HUDEP-2 (cell line): ENCODE measurements around the gene CREB1.
A peak's percentile ranks its signal among the peaks of the same experiment; 100 is the strongest.

Experiments used
- DNase-seq, 76 experiments: peaks; one replicate each; lab custom pipeline; 2025; ENCODE audit not compliant: unreplicated experiment in 76 of 76; lab: John Stamatoyannopoulos, UW

Gene CREB1

DNA sequence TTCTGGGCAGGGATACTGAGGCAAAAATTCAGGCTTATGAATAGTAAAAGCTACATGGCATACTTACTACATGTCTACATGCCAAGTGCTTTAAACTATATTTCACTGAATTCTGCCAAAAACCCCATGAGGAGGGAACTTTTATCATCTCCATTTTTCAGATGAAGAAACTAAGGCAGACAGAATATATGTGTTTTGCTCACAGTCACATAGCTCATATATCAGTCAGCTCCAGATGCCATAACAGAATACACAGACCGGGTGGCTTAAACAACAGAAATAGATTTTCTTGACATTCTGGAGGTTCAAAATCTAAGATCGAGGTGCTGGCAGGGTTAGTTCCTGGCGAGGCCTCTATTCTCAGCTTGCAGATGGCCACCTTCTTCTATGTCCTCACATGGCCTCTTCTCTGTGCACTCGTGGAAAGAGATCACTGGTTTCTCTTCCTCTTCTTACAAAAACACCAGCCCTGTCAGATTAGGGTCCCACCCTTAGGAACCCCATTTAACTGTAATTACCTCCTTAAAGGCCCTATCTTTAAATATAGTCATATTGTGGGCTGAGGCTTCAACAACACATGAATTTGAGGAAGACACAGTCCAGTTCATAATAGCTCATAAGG is 27.1 kb upstream of the CREB1 start:
- no peak for DNase-seq

- DNase-seq: peak in 16 of 76 experiments; percentile 6 to 55 (median 25)
These were observed 26.5 kb upstream of the CREB1 start for GRCh38 chr2:207503234-207503633.

DNA sequence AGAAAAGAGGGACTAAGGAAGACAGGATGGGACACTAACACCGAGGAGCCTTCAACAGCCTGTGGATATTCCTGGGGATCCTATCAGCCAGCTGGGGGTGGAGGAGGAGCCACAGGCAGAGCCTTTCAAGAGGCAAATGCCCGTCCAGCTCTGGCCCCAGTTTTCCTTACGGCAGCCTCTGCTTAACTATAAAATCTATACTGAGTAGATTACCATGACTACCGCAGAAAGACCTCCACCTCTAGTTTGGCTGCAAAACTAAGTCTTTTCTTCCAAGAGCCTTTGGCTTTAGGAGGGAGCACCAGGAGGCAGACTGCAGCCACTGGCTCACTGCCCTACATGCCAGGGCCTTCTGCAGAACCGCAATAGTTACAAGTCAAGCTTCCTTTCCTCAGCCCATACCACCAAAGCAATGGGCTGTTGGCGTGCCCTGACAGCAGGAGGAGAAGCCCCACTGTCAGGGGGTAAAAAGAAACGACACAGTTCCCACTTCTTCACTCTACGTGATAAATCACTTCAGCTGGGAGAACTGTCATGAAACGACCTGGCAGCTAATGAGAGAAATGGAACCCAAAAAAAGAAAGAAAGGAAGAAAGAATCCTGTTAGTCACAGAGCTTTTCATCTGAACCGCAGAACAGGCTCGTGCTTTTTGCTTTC is 25.1 kb upstream of the CREB1 start:
- no peak for DNase-seq

DNA sequence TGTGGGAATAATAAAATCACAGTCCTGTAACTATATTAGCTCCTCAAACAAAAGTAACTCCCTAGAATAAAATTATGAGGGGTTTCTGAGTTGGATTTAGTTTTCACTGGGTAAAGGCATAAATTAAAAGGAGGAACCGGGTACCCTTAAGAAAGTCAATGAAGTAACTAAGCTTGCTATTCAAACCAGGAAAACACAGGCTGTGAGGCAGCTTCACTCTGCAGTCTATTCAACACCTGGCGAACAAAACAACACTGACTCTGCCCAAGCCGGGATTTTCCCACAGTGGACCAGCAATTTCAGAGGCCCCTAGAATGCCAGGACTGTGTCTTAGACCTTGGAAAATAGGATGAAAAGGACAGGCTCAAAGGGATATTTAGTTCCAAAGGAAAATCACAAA is 24.6 kb upstream of the CREB1 start:
- DNase-seq: no peak

DNA sequence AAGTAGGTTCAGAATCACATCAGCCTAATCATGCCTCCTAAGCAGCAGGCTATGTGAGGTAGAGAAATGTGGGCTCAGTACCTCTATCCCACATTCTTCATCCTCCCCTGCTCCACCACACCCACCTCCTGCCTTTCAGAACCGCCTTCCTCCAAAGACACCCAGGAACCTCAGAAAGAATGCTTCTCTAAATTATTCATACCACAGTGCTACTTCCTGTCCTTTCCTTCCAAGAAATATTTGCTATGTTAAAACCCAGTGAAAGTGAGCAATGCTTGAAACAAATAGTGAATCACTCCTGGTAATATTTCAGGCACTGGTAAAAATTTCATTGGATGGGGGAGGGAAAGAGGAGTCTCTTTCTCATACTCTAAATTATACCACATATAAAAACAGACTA is 24.0 kb upstream of the CREB1 start:
- DNase-seq: no peak

GRCh38 chr2:207506426-207506825 is 23.3 kb upstream of the CREB1 start:
- no peak for DNase-seq

DNA sequence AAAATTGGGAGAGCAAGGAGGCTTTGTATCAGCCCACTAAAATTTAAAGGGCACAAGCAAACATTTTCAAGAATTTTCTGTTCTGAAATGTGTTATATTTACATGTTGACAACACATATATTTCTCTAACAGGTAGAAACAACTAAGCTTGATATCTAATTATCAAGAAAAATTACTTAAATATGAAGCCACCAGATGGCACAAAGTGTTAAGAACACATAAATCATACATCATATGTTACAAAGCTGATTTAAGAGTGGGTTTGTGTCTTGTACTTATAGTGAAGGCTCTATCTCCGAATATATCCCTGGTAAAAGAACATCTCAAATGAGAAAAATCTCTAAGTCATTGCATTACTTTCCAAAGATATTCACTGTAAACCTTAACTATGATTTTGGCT is 19.6 kb upstream of the CREB1 start:
- no peak for DNase-seq

GRCh38 chr2:207511851-207512250 is 17.9 kb upstream of the CREB1 start:
- no peak for DNase-seq

DNA sequence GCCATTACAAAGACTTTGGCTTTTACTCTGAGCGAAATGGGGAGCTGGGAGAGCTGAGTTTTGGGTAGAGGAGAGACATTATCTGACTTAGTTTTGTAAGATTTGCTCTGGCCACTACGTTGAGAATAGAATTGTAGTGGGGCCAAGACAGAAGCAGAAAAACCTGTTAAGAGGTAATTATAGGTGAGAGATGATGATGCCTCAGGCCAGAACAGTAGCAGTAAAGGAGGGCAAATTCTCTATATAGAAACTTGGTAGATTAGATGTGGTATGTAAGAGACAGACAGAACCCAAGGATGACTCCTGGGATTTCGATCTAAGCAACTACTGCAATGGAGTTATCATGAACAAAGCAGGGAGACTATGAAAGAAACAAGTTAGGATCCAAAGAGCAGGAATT is 17.4 kb upstream of the CREB1 start:
- DNase-seq: no peak

- no peak for DNase-seq
These were observed 16.1 kb upstream of the CREB1 start for GRCh38 chr2:207513551-207514257.

GRCh38 chr2:207514451-207514850 is 15.3 kb upstream of the CREB1 start:
- no peak for DNase-seq

DNA sequence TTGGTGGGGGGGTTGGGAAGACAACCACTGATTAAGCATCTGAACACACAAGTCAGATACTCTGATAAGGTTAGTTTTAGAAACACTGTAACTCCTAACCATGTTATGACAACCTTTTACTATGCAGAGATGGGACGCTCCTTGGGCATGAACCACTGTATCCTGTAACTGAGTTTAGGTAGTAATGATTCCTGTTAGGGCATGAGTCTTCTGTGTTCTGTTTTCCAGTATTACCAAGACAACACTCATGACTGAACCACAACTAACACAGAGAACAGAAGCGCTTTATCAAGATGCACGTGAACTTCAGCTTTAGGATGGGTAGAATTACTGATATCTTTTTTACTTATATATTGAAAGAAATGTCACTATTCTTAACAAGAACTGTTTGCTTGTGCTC is 14.1 kb upstream of the CREB1 start:
- DNase-seq: no peak

GRCh38 chr2:207516206-207516605 is 13.6 kb upstream of the CREB1 start:
- DNase-seq: no peak

DNA sequence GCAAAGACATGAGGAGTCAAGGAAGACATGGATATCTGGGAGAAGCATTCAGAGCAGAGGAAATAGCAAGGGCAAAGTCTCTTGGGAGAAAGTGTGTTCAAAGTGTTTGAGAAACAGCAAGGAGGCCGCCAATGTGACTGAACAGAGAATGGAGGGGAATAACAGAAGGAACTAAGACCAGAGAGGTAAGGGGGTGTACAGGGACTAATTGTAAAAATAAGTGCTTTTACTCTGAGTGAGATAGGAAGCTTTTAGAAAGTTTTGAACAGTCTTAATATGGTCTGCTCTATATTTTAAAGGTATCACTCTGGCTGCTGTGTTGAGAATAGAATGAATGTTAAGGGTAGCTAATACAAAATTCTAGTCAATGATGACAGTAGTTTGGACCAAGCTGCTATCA is 6.8 kb upstream of the CREB1 start:
- DNase-seq: no peak

GRCh38 chr2:207525296-207525695 is 4.5 kb upstream of the CREB1 start:
- no peak for DNase-seq

DNA sequence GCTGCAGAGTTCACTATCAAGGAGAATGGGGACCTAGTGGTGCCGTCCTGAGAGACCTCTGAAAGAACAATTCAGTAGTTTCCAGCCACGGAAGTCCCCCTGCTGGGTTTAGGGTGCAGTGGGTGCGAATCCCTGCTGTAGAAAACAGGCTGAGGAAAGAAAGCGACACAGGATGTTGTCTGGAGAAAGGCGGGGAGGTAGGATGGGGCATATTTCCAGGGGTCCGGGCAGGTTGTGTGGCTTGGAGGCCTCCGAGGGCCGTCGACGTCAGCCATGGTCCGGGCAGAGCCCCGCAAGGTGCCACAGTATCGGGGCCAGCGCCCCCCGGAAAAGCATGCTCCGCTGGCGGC is 807 bp upstream of the CREB1 start:
- DNase-seq: peak in 16 of 76 experiments; percentile 3 to 75 (median 32)

GRCh38 chr2:207530160-207531031 is 634 bp downstream of the CREB1 start:
- peak in 33 of 76 experiments; percentile 9 to 58 (median 26) for DNase-seq

- DNase-seq: peak in 15 of 76 experiments; percentile 3 to 58 (median 21)
These were observed 1.5 kb downstream of the CREB1 start for GRCh38 chr2:207531032-207531952.

DNA sequence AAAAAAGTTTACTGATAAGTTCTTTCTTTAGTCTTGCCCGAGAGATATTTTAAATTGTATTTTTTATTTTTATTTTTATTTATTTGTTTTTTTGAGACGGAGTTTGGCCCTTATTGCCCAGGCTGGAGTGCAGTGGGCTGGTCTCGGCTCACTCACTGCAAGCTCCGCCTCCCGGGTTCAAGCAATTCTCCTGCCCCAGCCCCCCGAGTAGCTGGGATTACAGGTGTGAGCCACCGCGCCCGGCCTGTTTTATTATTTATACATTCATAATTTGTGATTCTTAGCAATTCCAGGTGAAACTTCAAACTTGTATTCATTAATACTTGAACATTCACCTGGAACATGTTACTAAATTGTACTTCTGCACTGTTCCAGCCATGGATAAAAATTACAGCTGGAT is 2.9 kb downstream of the CREB1 start:
- no peak for DNase-seq

- no peak for DNase-seq
These were observed 3.8 kb downstream of the CREB1 start for GRCh38 chr2:207533461-207534008.
